ENCODE results near the gene CDH13.

DNA sequence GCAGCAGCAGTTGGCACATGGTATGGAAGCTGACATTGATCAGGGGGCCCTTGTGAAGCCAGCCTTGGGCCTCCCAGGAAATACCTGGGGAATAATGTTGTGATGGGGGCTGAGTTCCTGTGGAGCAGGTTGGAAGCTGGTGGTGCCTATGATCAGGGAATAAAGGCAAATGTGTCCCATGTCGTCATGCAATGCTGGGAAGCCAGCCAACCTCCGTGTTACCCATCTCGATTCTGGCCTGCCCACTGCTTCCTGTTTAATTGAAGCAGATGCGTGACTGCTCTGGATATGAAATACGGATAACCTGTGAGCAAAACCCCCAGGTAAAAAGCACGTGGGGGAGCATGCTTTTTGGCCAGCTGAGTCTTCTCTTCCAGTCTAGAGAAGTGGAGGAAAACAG, 600.6 kb downstream of the CDH13 start:
- TF ChIP-seq, protein P1, sequence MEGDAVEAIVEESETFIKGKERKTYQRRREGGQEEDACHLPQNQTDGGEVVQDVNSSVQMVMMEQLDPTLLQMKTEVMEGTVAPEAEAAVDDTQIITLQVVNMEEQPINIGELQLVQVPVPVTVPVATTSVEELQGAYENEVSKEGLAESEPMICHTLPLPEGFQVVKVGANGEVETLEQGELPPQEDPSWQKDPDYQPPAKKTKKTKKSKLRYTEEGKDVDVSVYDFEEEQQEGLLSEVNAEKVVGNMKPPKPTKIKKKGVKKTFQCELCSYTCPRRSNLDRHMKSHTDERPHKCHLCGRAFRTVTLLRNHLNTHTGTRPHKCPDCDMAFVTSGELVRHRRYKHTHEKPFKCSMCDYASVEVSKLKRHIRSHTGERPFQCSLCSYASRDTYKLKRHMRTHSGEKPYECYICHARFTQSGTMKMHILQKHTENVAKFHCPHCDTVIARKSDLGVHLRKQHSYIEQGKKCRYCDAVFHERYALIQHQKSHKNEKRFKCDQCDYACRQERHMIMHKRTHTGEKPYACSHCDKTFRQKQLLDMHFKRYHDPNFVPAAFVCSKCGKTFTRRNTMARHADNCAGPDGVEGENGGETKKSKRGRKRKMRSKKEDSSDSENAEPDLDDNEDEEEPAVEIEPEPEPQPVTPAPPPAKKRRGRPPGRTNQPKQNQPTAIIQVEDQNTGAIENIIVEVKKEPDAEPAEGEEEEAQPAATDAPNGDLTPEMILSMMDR (IDR thresholded peaks at IDR 0.05; ENCODE audit: poor library complexity), result no peak
- no peak for TF ChIP-seq EZH2phosphoT487 (IDR thresholded peaks at IDR 0.05; ENCODE audit: low read depth, severe bottlenecking, unreplicated experiment)

All from hepatocyte (in vitro differentiated cells).